HG02981 (cell line): ENCODE results near the gene TEDC2.
"Not testable (repeated sequence)": the region's sequence is repeated elsewhere in the genome, so short reads cannot be mapped to it uniquely, and the experiment has no call there.

Source experiments
- ATAC-seq: cut with Tn5 transposase; IDR thresholded peaks from one replicate; pipeline ENCODE4 v1.9.1; 2021; ENCODE audit warnings: mild to moderate bottlenecking, moderate library complexity; ENCODE audit not compliant: unreplicated experiment

TEDC2 gene

GRCh38 chr16:2475413-2476344 lies 15.8 kb downstream of the TEDC2 start:
- ATAC-seq = peak; percentile 17

- no peak for ATAC-seq
These were observed 16.4 kb downstream of the TEDC2 start for GRCh38 chr16:2476345-2476720.

- no peak for ATAC-seq
These were observed 16.8 kb downstream of the TEDC2 start for GRCh38 chr16:2476741-2477140.

GRCh38 chr16:2477327-2477726 lies 17.4 kb downstream of the TEDC2 start:
- no peak for ATAC-seq

GRCh38 chr16:2478279-2478678 lies 18.4 kb downstream of the TEDC2 start:
- no peak for ATAC-seq

- ATAC-seq = not testable (repeated sequence)
These were observed 20.1 kb downstream of the TEDC2 start for GRCh38 chr16:2479996-2480395.

GRCh38 chr16:2480948-2481347 lies 21.0 kb downstream of the TEDC2 start:
- no peak for ATAC-seq

GRCh38 chr16:2481676-2482075 lies 21.8 kb downstream of the TEDC2 start:
- ATAC-seq = no peak

GRCh38 chr16:2482249-2482648 lies 22.3 kb downstream of the TEDC2 start:
- ATAC-seq = no peak

- no peak for ATAC-seq
These were observed 23.0 kb downstream of the TEDC2 start for GRCh38 chr16:2482708-2483534.

GRCh38 chr16:2483939-2484897 lies 24.3 kb downstream of the TEDC2 start:
- no peak for ATAC-seq

- no peak for ATAC-seq
These were observed 25.1 kb downstream of the TEDC2 start for GRCh38 chr16:2484898-2485508.

GRCh38 chr16:2485811-2486507 lies 26.1 kb downstream of the TEDC2 start:
- no peak for ATAC-seq

- ATAC-seq = peak; percentile 62
These were observed 27.0 kb downstream of the TEDC2 start for GRCh38 chr16:2486645-2487516.

- no peak for ATAC-seq
These were observed 27.6 kb downstream of the TEDC2 start for GRCh38 chr16:2487517-2487842.

GRCh38 chr16:2487903-2488531 lies 28.1 kb downstream of the TEDC2 start:
- ATAC-seq = no peak

GRCh38 chr16:2489581-2489980 lies 29.7 kb downstream of the TEDC2 start:
- ATAC-seq = no peak
